Keratinocyte (primary cell): ENCODE data around the gene OBSCN. TPM values are rescaled to one million over a fixed set of nuclear protein-coding genes. Genes with fewer than 3 reads are reported as not detected.

ENCODE experiments used
- DNase-seq: peaks from one replicate; pipeline ENCODE4 v3.0.0-alpha.2; 2011; ENCODE audit warnings: low read depth, missing footprints, low spot score
- FAIRE-seq: peaks from 2 replicates; lab custom pipeline; 2011; peaks lifted over from hg19 to GRCh38; lab: Jason Lieb, UNC
- H2AFZ ChIP-seq: 2 replicates; pipeline ENCODE4 v1.6.0; 2012; ENCODE audit warnings: low read length, control low read depth, inconsistent platforms; ENCODE audit not compliant: control insufficient read depth
- H3K27ac ChIP-seq: 2 replicates; pipeline ENCODE4 v1.5.1; 2011; ENCODE audit warnings: low read length; ENCODE audit not compliant: control insufficient read depth, insufficient read depth
- H3K27me3 ChIP-seq: 3 replicates; pipeline ENCODE4 v1.6.0; 2011; ENCODE audit warnings: low read length; ENCODE audit not compliant: control insufficient read depth, insufficient read depth; ENCODE audit errors: extremely low read depth
- H3K36me3 ChIP-seq, 2 experiments: 2 replicates in 1 of 2; 3 replicates in 1 of 2; pipeline ENCODE4 v1.5.1; 2011; ENCODE audit warnings: low read length in 2 of 2, mild to moderate bottlenecking in 1 of 2; ENCODE audit not compliant: control insufficient read depth in 2 of 2, insufficient read depth in 2 of 2; ENCODE audit errors: extremely low read depth in 1 of 2
- H3K4me1 ChIP-seq: 3 replicates; pipeline ENCODE4 v1.5.1; 2011; ENCODE audit warnings: low read length; ENCODE audit not compliant: control insufficient read depth, insufficient read depth; ENCODE audit errors: extremely low read depth
- H3K4me2 ChIP-seq: 3 replicates; pipeline ENCODE4 v1.6.0; 2011; ENCODE audit warnings: low read depth, low read length; ENCODE audit not compliant: control insufficient read depth, insufficient read depth; ENCODE audit errors: extremely low read depth
- H3K4me3 ChIP-seq, 3 experiments: fragments of 200-600 bp in 1 of 3; sonication (generic) in 1 of 3; 2 replicates in 2 of 3; 3 replicates in 1 of 3; pipeline ENCODE4 v1.5.1; 2011 to 2016; ENCODE audit warnings: low read length in 3 of 3, mild to moderate bottlenecking in 3 of 3, control low read depth in 2 of 3, inconsistent platforms in 1 of 3, low read depth in 1 of 3, mixed read lengths in 1 of 3, mixed run types in 1 of 3, moderate library complexity in 1 of 3; ENCODE audit not compliant: control insufficient read depth in 2 of 3, insufficient read depth in 2 of 3; ENCODE audit errors: extremely low read depth in 1 of 3
- H3K79me2 ChIP-seq: 2 replicates; pipeline ENCODE4 v1.6.0; 2012; ENCODE audit warnings: low read length; ENCODE audit not compliant: control insufficient read depth, insufficient read depth
- H3K9ac ChIP-seq: 3 replicates; pipeline ENCODE4 v1.6.0; 2011; ENCODE audit warnings: low read length; ENCODE audit not compliant: control insufficient read depth, insufficient read depth; ENCODE audit errors: extremely low read depth
- H3K9me1 ChIP-seq: 3 replicates; pipeline ENCODE4 v1.6.0; 2011; ENCODE audit warnings: low read length; ENCODE audit not compliant: control insufficient read depth, insufficient read depth; ENCODE audit errors: extremely low read depth
- H3K9me3 ChIP-seq: 2 replicates; pipeline ENCODE4 v1.5.1; 2012; ENCODE audit warnings: low read depth, low read length; ENCODE audit not compliant: control insufficient read depth
- H4K20me1 ChIP-seq: 3 replicates; pipeline ENCODE4 v1.6.0; 2011; ENCODE audit warnings: low read length; ENCODE audit not compliant: control insufficient read depth, insufficient read depth; ENCODE audit errors: extremely low read depth
- CTCF ChIP-seq, 3 experiments: IDR thresholded peaks in 1 of 3; conservative IDR thresholded peaks in 1 of 3; optimal IDR thresholded peaks in 1 of 3; 2 replicates in 2 of 3; 3 replicates in 1 of 3; pipeline versions ENCODE3 to v1.5.1; 2011; ENCODE audit warnings: low read length in 3 of 3, mild to moderate bottlenecking in 3 of 3, moderate library complexity in 2 of 3, control low read depth in 1 of 3, inconsistent platforms in 1 of 3; ENCODE audit not compliant: insufficient read depth in 2 of 3; ENCODE audit errors: extremely low read depth in 1 of 3
- EZH2 ChIP-seq: IDR thresholded peaks from one replicate; pipeline ENCODE4 v1.6.1; 2012; ENCODE audit warnings: inconsistent platforms, mild to moderate bottlenecking, low read length, moderate library complexity
- dilution Hi-C: fragments of 300-500 bp; cut with MboI; formaldehyde crosslinking; loops from one replicate; pipeline ENCODE4 v1.7.0; 2020; ENCODE audit warnings: low sequenced_read_pairs; ENCODE audit not compliant: extremely low pct_ligation_motif_present
- polyA plus RNA-seq, 5 experiments: library from polyadenylated mRNA; depleted of rRNA in 3 of 5; stranded (reverse) in 3 of 5; stranded (forward) in 1 of 5; unstranded in 1 of 5; fragments of >200 nt; gene quantifications; 1 replicate in 1 of 5; 2 replicates in 3 of 5; 3 replicates in 1 of 5; pipeline versions ENCODE4 v1.2.1 to v1.2.3, GENCODE V29; 2011 to 2012; ENCODE audit warnings: missing spikeins in 2 of 5, low read depth in 1 of 5, low replicate concordance in 1 of 5

Gene OBSCN
- polyA plus RNA-seq, 1 donor (not counting 4 experiments of a cell fraction or from before 2014, with no cell fraction given), result 1.8 TPM

DNA sequence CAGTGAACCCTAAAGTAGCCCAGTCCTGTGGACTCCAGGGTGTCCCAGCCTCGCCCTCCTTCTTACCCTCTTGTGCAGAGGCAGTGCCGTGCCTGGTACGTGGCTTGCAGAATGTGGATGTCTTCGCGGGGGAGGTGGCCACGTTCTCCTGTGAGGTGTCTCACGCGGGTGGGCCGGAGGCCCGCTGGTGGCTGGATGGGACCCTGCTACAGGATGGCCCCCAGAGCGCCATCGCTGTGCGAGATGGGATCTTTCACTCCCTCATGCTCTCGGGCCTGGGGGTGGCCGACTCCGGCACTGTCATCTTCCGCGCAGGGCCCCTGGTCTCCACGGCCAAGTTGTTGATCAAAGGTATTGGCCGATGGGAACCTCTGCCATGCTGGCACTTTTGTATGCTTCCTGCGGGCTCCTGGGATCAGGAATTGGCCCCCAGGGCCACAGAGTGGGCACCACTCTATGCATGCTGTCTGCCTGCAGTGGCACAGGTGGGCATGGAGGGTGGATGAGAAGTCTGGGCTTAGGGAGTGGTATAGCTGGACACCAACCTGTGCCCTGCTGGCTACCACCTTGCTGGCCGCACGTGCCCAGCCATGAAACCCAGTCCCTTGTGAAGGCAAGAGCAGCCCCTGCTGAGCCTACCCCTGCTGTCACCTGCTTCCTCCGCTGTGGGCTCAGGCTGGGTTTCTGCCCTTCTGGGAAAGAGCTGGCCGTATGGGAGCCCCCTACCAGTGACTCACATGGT, 105.9 kb downstream of the OBSCN start:
- Histone ChIP-seq H3K4me2 (no peak overlapping the region), H3K4me1 (no peaks in the 10 kb centered on the region), H3K79me2 (no peaks in the 10 kb centered on the region), H2AFZ (no peak overlapping the region), H3K36me3 (no peaks in the 10 kb centered on the region), H4K20me1 (no peaks in the 10 kb centered on the region), H3K4me3 (no peak overlapping the region), H3K9me3 (peaks cover 1% of the 10 kb centered on the region), H3K9ac (no peak overlapping the region), H3K27me3 (no peaks in the 10 kb centered on the region), H3K9me1 (no peaks in the 10 kb centered on the region), H3K27ac (no peak overlapping the region)
- no peak for DNase-seq
- no peak for FAIRE-seq
- TF ChIP-seq EZH2, result no peak
- dilution Hi-C loops, result no loop called here

GRCh38 chr1:228314315-228314657, 106.4 kb downstream of the OBSCN start:
- no peaks in the 10 kb centered on the region for H3K27me3 ChIP-seq
- no peak overlapping the region for H3K27ac ChIP-seq
- peaks cover 1% of the 10 kb centered on the region for H3K9me3 ChIP-seq
- H3K79me2 ChIP-seq, result no peaks in the 10 kb centered on the region
- H3K9ac ChIP-seq, result no peak overlapping the region
- H3K9me1 ChIP-seq, result no peaks in the 10 kb centered on the region
- H4K20me1 ChIP-seq, result no peaks in the 10 kb centered on the region
- H3K4me2 ChIP-seq, result no peak overlapping the region
- no peak overlapping the region for H2AFZ ChIP-seq
- H3K36me3 ChIP-seq, result no peaks in the 10 kb centered on the region
- FAIRE-seq (no peak), DNase-seq (no peak)
- H3K4me3 ChIP-seq, result no peak overlapping the region
- no peaks in the 10 kb centered on the region for H3K4me1 ChIP-seq
- TF ChIP-seq CTCF (optimal IDR thresholded peaks at IDR 0.05 in 1 of 3, IDR thresholded peaks at IDR 0.05 in 1 of 3, conservative IDR thresholded peaks at IDR 0.05 in 1 of 3; ENCODE audit: extremely low read depth in 1 of 3, insufficient read depth in 2 of 3, low read length in 3 of 3) (no peak), EZH2 (no peak)
- dilution Hi-C loops, result no loop called here
